GM18870 (cell line): Measurements from ENCODE around the gene CCNA2.
A peak's percentile ranks its signal among the peaks of the same experiment; 100 is the strongest.

ENCODE experiments used
- ATAC-seq: cut with Tn5 transposase; IDR thresholded peaks from one replicate; pipeline ENCODE4 v1.9.1; 2021; ENCODE audit warnings: moderate library complexity; ENCODE audit not compliant: unreplicated experiment

CCNA2 gene

DNA sequence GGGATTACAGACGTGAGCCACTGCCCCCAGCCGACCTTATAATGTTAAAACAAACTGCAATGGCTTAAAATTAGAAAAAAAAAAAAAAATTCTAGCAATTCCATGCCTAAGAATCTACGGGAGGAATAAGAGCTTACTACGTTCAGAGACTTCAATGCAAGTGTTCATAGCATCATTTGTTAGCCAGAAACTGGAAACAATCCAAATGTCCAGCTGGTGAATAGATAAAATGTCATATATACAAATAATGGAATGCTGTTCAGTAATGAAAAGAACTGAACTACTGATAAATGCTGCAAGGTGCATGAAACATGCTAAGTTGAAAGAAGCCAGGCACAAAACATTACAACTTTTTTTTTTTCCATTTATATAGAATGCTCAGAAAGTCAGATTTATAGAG, 17.3 kb downstream of the CCNA2 start:
- no peak for ATAC-seq

DNA sequence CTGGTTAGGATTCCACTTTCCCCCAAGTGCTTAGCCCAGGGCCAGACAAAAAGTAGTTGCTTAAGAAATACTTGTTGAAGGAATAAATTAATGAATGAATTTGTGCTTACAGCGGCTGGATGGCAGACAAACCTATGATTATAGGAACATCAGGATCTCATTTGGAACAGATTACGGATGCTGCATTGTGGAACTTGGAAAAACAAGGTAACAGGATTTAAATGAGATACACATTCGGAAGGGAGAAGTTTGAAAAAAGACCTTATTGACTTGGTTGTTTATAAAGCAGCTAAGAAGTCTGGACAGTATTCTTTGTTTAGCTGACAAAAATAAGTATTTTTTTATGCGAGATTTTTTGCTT, 22.0 kb downstream of the CCNA2 start:
- no peak for ATAC-seq

DNA sequence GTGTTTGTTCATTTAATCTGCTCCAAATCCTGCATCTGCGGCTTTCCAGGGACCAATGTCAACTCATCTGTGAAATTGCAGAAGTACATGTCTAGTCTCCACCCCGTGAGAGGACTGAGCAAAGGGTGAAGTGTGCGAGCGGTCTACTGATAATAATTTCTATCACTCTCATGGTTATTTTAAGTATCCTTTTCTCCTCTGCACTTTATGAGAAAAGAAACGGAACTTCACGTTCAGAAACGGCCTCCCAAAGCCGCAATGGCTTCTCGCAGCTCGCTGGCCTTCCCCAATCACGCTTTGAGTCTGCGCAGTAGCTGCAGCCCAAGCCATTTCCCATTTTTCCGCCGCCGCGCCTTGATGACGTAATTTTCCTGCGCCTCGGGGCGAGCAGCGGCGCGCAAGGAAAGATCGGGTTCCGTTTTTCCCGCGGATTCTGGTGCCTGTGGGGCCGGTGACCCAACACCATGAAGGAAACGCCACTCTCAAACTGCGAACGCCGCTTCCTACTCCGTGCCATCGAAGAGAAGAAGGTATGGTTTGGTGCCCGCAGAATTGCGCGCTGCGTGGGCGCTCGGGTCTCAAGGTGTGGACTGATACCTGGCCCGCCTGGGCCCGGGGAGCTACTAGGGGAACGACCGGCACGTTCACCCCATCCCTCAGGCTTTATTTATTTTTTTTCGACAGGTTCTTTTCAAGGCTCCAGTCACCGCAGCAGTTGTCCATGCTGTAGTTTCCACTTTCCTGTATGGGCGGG, 22.5 kb downstream of the CCNA2 start, which contains the start of gene EXOSC9:
EXOSC9 (plus strand) TSS at position 363 of the 754 bp plus-strand sequence; CDS start at position 465, 102 bp downstream.
- ATAC-seq = peak; percentile 74

DNA sequence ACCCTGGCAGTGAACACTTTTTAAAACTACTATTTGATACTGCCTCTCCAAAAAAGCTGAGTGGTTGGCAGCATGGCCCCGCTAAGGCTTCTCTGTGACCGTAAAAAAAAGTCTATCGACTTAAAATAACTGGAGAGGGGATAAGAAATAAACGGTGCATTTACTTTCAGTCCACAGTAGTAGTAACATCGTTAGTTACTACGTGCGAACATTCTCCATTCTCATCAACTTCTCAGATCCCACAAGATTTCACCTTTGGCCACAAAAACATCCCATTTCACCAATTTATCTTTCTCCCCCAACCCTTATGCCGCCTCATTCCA, 23.1 kb downstream of the CCNA2 start:
- peak; percentile 2 for ATAC-seq

DNA sequence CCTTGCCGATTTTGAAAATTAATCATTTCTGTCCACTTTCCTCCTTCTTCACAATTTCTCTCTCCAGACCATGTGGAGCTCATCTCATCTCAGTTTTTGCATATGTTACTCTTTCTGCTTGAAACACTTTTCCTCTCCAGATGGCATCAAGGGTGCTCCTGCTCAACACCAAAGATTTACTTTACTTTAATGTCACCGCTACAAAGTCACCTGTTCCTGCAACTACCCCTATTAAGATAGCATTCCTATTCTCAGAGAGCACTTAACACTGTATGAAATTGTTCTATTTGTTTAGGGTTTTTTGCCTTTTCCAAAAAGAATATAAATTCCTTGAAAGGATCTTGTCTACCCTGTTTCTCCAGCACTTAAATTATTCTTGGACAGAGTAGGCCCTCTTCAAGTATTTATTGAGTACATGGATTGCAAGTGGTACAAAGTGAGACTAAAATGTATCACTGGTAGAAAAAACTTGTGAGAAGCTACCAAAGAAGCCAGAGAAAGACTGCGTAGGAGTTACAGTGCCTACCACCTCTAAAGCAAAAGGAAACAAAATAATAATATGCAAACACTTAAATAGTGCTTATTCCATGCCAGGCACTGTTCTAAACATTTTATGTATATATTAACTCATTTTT, 23.7 kb downstream of the CCNA2 start:
- no peak for ATAC-seq

DNA sequence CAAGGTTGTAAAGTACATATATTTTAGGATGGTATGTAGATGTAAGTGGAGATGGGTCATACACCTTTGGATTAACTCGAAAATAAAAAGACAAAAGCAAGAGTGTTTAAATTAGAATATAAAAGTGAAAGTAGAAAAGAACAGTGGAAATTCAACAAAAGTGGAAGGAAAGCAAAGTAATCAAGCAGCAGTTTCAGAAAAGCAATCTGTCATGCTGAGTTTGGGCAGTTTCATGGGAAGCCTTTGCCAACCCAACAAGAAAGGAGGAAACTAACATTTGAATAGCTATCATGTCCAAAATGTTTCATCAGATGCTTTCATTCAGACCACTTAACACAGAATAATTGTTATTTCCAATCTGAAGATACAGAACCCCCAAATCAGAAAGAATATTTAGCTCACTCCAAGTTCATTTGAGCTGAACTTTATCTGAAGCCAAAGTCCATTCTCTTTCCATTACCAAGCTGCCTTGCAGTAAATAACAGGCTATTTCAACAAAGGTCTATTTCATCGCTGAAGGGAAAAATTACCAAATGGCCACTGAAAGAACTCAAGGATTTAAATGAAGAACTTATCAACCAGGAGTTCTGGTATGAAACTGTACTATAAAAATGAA, 24.4 kb downstream of the CCNA2 start:
- no peak for ATAC-seq

DNA sequence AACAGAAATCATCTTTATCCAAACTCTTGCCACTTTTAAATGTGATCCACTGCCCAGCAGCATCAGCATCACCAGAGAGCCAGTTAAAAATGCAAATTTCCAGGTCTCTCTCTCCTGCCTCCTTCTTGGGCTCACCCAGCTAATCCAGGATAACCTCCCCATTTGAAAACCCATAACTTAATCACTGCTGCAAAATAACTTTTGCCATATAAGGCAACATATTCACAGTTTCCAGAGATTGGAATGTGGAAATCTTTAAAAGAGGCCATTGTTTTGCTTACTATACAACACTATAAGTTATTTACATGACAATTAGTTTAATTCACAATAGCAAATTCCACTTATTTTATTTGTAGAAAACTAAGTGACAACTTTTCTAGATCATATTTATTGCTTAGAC, 27.4 kb downstream of the CCNA2 start:
- ATAC-seq = no peak

DNA sequence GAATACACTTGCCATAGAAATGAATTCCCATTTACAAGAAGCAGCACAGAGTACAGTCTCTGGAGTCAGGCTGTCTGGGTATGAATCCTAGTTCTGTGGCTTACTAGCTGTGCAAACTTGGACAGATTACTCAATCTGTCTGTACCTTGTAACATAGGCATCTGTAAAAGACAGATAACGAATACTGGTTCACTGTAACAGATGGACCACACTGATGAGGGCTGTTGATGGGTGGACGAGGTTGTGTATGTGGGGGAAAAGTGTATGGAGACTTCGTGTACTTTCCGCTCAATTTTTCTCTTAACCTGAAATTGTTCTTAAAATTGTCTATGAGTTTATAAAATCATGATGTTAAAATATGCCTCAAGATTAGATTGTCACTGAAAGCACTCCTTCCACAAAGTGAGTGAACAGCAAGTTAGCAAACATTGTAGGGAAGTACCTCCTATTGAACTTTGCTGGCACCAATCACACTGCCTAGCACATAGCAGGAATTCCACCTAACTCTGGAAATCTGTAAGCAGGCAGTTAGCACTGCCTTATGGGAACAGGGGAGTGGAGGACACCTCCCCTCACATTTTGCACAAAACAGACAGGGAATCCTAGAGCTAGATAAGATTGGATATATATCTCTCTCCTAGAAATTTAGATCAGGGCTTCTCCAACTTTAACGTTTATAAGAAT, 29.0 kb downstream of the CCNA2 start:
- no peak for ATAC-seq

DNA sequence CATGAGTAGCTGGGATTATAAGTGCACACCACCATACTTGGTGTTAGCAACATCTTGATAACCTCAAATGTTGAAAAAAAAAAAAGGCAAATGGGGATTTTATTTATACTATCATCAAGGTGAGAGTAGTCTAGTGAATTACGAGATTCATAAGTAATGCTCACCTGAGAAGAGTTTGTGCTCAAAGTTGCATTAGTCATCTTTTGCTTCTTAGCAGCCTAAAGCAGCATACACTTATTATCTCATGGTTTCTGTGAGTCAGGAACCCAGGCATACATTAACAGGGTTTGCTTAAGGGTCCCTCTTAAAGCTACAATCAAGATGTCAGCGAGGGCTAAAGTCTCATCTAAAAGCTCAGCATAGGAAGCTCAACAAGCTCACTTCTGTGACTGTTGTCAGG, 30.7 kb downstream of the CCNA2 start:
- ATAC-seq = no peak

DNA sequence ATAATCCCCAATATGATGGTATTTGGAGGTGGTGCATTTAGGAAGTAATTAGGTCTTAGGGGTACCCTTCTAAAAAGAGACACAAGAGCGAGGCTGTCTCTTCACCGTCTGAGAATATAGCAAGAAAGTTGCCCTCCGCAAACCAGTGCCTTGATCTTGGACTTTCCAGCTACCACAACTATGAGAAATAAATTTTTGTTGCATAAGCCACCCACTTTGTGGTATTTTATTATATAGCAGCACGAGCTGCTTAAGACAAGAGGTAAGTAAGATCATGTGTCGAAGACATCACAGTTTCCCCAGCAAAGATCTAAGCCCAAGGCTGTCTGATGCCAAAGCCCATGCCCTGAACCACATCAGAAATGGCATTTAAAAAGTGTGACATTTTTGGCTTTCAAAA, 32.2 kb downstream of the CCNA2 start:
- ATAC-seq = no peak

DNA sequence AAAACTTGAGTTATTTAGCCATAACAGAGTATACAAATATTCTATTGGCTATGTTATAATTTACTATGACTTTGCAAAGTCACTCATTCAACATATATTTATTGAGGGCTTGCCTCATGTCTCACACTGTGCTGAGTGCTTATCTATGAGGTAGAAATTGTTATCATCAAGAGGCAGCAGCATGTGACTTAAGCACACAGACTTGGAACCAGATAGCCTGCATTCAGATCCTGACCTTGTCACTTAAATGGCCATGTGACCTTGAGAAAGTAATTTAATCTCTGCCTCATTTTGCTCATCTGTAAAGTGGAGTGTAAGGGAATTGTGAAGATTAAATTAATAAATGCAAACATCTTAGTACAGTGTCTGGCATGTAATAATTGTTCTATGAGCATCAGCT, 32.7 kb downstream of the CCNA2 start:
- no peak for ATAC-seq

DNA sequence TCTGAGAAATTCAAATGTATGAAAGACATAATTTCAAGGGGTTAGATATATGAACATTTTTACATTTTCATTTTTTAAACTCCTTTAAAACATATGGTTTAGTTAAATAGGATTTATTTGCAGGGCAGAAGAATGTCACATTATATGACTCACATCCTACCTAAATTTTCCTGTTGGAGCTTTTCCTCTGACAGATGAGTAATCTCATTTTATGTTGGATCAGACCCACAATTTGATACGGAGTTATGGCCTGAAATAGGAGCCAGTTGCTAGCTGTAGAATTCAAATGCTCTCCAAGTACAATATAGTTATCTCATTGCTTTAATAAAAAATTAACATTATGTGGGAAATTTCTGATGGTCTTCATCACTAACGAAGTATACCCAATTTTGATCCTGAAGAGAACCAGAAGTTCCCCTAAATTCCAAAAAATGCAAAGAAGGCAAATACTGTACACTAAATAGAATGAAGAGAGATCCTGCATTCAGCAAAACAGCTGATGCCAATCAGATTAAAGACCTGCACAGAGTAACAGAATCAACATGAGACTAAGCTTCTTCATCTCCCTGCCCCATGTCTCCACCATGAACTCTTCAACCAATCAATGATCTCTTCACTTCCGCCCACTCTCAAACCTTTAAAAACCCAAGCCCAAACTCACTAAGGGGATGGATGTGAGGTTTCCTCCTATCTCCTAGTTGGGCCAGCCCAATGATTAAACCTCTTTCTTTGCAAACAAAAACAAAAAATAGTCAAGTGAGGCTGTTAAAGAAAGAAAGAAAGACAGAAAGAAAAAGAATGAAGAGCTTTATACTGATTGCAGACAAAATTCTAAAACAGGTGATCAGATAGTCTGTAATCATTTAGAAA, 33.5 kb downstream of the CCNA2 start:
- ATAC-seq = no peak

DNA sequence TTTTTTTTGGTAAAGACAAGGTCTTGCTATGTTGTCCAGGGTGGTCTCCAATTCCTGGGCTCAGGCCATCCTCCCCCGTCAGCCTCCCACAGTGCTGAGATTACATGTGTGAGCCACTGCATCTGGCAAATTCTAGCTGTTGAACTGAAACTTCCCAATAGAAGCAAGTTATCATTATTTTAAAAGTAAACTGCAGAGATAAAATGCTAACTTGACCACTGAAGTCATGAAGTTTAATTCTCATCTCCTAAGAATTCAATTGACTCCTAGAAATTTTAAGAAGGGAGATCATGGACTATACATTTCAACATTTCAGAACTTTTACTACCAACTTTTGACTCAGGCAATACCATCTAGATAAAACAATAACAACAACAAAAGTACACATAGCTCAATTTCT, 34.2 kb downstream of the CCNA2 start:
- no peak for ATAC-seq

DNA sequence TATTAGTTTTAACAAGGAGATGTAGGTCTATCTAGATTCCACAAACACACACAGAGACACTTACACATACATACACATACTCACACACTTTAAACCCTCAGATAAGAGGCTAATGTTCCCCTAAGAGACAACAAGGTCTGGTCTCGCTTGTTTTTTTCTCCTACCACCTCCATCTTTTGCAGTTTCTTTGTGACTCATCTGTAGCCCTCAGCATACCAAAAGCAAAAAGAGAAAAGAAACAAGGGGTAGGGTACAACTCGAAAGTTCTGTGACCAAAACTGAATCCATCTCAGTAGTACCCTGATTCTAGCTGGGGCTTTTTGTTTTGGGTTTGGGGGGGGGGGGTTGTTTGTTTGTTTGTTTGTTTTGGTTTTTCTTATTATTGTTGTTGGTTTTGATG, 34.8 kb downstream of the CCNA2 start:
- peak; percentile 94 for ATAC-seq

DNA sequence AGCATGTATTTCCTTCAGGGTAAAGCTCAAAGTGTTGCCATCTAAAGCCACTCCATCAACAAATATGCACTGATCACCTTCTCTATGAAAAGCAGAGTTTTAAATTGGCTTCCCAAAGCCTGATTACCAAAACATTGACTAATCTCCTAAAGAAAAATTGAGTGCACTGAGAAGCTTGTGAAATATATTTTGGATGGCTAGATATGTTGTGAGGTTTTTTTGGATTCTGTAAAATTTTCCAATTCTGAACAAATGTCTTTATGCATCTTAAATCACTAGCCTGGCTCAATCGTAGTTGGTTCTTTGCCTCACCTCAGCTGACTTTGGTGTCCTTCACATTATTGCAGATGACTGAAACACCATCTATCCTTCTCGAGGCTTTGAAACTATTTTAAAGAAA, 37.5 kb downstream of the CCNA2 start:
- ATAC-seq = no peak

DNA sequence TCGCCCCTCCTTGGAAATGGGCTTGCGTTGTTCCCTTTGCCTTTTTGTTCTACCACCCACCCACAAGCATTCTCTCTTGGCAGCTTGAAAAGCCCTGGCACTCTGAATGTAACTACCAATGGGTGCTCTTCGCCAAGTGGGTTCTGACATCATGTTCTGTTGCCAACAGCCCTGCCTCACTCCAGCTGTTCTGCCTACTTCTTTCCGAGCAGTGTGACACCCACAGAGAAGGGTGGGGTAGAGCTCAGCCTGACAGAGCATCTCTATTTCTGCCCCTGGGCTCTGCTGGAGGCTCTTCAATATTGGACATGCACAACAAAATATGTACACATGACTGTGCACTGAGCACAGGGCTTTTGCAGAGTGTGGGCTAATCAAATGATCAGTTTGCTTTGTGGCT, 38.2 kb downstream of the CCNA2 start:
- ATAC-seq = no peak

DNA sequence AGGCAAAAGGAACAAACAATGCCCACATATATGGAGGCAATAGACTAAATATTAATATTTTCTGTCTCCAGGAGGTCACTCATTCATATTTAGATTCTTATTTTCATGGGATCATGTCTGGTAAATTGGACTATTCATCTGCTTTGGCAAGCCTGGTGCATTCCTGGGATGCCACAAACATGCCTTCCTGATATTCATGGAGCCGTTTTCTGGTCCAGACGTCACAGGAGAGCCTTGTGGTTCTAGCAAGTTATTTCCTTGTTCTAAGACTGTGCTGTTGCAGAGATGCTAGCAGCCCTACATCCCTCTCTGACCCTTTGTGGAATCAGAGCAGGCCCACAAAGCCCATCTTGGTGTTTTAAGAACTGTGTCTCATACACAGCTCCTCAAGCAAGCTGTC, 38.7 kb downstream of the CCNA2 start:
- ATAC-seq = no peak

DNA sequence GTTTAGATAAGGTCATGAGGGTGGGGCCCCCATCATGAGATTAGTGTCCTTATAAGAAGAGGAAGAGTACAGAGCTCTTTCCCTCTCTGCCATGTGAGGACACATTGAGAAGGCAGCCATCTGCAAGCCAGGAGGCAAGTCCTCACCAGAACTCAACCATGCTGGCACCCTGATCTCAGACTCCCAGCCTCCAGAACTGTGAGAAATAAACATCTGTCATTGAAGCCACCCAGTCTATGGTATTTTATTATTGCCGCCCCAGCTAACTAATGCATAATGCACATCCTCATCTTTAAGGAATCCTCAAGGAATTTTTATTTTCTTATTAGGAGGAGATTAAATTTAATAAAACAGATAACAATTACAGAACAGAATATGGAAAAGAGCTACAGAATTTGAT, 39.3 kb downstream of the CCNA2 start:
- no peak for ATAC-seq

DNA sequence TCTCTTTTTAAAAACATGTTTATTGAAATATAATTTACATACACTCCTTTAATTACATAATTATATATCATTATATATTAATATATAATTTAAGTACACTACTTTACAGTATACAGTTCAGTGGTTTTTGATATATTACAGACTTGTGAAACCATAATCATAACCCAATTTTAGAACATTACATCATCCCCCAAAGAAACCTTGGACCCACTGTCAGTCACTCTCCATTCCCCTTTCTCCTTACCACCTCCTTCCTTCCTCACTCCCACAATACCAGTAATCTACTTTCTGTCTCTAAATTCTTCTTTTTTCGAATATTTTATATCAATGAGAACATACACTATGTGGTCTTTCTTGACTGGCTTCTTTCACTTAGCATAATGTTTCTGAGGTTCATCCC, 40.5 kb downstream of the CCNA2 start:
- no peak for ATAC-seq

DNA sequence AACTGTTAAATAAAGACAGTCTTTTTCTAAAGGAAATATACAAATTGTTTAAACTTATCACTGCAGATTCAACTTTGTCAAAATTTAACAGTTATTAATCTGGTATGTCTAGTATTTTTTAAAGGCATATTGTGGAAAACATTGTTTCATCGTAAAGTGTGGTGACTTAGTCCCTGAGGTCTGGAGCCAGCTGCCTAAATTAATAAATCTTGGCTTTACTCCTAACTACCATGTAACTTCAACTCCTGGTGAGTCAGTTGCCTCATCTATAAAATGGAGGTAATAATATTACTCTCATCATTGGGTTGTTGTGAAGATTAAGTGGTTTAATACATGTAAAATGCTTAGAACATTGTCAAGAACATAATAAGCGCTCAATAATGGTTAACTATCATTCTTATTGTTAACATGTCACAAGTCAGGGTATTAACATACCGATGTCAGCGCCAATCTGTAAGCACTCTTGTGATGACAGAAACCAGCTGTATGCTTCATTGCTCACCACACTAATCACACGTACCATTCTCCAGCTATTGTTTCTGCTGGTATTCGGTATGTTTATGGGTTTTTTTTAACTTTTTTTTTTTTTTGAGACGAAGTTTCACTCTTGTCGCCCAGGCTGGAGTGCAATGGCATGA, 44.6 kb downstream of the CCNA2 start:
- no peak for ATAC-seq

DNA sequence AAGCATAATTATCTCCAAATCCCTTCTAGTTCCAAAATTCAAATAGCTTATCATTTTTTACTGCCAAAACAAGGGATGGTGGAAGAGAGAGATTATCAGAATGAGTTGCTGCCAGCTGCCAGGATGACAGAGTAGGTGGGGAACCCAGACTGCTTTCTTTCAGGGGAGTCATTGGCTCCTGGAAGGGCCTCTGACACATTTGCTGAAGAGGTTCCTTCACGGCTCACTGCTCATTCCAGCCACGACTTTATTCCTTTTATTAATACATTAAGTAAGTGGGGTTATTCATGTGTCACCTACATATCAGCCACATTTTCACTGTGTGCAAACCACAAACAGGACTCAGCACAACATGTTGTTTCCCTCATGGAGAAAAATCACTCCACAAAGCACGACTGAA, 46.1 kb downstream of the CCNA2 start:
- ATAC-seq = peak; percentile 76
